ENCODE measurements around the gene SH3BP2.

DNA sequence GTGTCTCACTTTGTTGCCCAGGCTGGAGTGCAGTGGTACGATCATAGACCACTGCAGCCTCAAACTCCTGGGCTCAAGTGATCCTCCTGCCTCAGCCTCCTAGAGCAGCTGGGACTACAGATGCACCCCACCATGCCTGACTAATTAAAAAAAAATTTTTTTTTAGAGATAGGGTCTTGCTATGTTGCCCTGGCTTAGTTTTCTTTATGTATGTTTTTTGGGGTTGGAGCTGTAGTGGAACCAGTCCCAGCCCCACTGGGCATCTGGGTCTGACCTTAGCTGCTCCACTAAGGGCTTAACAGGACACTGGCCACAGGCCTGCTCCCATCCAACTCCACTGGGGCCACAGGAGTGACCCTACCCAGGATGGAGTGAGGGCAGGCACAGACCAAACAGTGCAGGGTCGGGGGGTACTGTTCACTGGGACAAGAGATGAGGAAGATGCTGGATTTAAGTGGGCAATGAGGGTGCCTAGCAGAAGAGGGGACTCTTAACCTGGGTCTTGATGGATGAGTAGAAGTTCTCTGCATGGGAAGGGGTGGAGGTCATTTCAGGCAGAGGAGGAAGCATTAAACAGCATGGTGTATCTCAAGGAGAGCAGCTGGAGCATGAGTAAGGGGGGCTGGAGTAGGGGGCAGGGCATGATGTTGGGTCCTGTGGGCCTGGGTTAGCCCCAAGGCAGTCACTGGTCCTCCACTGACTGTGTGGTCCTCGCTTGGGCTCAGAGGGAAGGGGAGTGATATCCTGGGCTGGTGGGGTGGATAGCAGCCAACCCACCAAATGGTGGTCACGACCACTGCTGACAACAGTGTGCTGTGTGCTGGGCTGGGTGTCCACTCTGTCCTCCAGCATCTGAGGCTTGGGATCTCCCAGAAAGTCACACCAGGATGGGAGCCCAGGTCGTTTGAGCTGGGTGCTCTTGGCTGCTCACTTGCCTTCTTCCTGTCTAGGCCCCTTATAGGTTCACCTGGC lies 26.6 kb downstream of the SH3BP2 start:
- TF ChIP-seq, protein P1, sequence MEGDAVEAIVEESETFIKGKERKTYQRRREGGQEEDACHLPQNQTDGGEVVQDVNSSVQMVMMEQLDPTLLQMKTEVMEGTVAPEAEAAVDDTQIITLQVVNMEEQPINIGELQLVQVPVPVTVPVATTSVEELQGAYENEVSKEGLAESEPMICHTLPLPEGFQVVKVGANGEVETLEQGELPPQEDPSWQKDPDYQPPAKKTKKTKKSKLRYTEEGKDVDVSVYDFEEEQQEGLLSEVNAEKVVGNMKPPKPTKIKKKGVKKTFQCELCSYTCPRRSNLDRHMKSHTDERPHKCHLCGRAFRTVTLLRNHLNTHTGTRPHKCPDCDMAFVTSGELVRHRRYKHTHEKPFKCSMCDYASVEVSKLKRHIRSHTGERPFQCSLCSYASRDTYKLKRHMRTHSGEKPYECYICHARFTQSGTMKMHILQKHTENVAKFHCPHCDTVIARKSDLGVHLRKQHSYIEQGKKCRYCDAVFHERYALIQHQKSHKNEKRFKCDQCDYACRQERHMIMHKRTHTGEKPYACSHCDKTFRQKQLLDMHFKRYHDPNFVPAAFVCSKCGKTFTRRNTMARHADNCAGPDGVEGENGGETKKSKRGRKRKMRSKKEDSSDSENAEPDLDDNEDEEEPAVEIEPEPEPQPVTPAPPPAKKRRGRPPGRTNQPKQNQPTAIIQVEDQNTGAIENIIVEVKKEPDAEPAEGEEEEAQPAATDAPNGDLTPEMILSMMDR (IDR thresholded peaks at IDR 0.05; ENCODE audit: low read depth, low read length, poor library complexity, severe bottlenecking): no peak
- TF ChIP-seq EZH2phosphoT487 (IDR thresholded peaks at IDR 0.05; ENCODE audit: borderline replicate concordance, low read length): no peak

All from DOHH2 (cell line).